ENCODE results near the gene BBS2.

The BBS2 gene

DNA sequence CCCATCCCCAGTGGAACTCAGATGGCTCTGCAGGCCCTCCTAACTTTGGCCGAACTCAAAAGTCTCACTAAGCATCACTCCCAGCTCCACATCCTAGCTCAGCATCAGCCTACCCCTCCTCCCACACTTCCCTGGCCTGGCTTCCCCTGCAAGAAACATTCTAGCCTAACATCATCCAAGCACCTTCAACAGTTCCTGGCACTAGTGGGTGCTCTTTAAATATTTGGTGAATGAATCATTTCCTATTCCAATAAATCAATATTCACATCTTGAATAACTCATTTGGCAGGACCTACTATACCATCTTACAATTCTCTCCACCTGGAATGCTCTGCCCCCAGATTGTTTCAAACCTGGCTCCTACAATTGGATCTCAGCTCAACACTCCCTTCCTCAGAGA lies 11.0 kb upstream of the BBS2 start:
- DNase-seq (ENCODE audit: low spot score) (no peak), ATAC-seq (ENCODE audit: low read depth) (peak; percentile 88)
- H3K27me3 ChIP-seq (ENCODE audit: insufficient read depth, poor library complexity, severe bottlenecking): no peaks in the 10 kb centered on the region
- peaks cover 9% of the 10 kb centered on the region for H3K4me1 ChIP-seq (ENCODE audit: insufficient read depth, poor library complexity, severe bottlenecking)
- TF ChIP-seq, protein P1, sequence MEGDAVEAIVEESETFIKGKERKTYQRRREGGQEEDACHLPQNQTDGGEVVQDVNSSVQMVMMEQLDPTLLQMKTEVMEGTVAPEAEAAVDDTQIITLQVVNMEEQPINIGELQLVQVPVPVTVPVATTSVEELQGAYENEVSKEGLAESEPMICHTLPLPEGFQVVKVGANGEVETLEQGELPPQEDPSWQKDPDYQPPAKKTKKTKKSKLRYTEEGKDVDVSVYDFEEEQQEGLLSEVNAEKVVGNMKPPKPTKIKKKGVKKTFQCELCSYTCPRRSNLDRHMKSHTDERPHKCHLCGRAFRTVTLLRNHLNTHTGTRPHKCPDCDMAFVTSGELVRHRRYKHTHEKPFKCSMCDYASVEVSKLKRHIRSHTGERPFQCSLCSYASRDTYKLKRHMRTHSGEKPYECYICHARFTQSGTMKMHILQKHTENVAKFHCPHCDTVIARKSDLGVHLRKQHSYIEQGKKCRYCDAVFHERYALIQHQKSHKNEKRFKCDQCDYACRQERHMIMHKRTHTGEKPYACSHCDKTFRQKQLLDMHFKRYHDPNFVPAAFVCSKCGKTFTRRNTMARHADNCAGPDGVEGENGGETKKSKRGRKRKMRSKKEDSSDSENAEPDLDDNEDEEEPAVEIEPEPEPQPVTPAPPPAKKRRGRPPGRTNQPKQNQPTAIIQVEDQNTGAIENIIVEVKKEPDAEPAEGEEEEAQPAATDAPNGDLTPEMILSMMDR (IDR thresholded peaks at IDR 0.05; ENCODE audit: poor library complexity, severe bottlenecking): peak; percentile 6
- H3K9me3 ChIP-seq (ENCODE audit: severe bottlenecking): no peaks in the 10 kb centered on the region
- H3K4me3 ChIP-seq (ENCODE audit: severe bottlenecking): no peak overlapping the region
- peak overlapping the region; percentile 42 for H3K27ac ChIP-seq (ENCODE audit: poor library complexity, severe bottlenecking)
- no peaks in the 10 kb centered on the region for H3K36me3 ChIP-seq (ENCODE audit: low read depth)

DNA sequence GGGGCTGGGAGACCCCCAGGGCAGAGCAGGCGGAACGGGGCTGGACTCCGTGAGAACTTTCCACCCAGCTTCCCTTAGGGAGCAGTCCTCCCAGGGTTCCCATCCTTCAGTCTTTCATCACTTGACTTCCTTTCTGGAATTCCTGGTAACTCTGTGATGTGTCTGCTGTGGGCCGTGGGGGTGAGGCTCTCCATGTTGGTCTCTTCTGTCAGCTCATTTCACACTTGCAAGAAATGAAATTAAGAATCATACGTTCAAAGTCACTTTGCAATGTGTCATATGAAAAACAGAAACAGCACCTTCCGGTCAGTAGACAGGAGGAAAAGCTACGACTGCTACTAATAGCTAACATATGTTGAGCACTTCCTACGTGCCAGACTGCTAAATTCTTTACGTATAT lies 5.4 kb upstream of the BBS2 start:
- H3K27me3 ChIP-seq (ENCODE audit: insufficient read depth, poor library complexity, severe bottlenecking): no peaks in the 10 kb centered on the region
- H3K36me3 ChIP-seq (ENCODE audit: low read depth): no peaks in the 10 kb centered on the region
- no peaks in the 10 kb centered on the region for H3K9me3 ChIP-seq (ENCODE audit: severe bottlenecking)
- TF ChIP-seq, protein P1 (IDR thresholded peaks at IDR 0.05; ENCODE audit: poor library complexity, severe bottlenecking): no peak
- no peak overlapping the region for H3K27ac ChIP-seq (ENCODE audit: poor library complexity, severe bottlenecking)
- H3K4me1 ChIP-seq (ENCODE audit: insufficient read depth, poor library complexity, severe bottlenecking): peaks cover 2% of the 10 kb centered on the region
- ATAC-seq (ENCODE audit: low read depth): no peak
- H3K4me3 ChIP-seq (ENCODE audit: severe bottlenecking): no peak overlapping the region
- no peak for DNase-seq (ENCODE audit: low spot score)

- DNase-seq (ENCODE audit: low spot score) (no peak), ATAC-seq (ENCODE audit: low read depth) (no peak; the same call in 1 of the 3 replicates)
These were observed 390 bp upstream of the BBS2 start for GRCh38 chr16:56520251-56520577.

GRCh38 chr16:56518425-56518824 lies 1.4 kb downstream of the BBS2 start:
- DNase-seq (ENCODE audit: low spot score) (no peak), ATAC-seq (ENCODE audit: low read depth) (no peak)
- Histone ChIP-seq H3K4me1 (ENCODE audit: insufficient read depth, poor library complexity, severe bottlenecking) (peaks cover 29% of the 10 kb centered on the region), H3K27me3 (ENCODE audit: insufficient read depth, poor library complexity, severe bottlenecking) (no peaks in the 10 kb centered on the region), H3K27ac (ENCODE audit: poor library complexity, severe bottlenecking) (no peak overlapping the region), H3K4me3 (ENCODE audit: severe bottlenecking) (no peak overlapping the region), H3K36me3 (ENCODE audit: low read depth) (peaks cover 8% of the 10 kb centered on the region), H3K9me3 (ENCODE audit: severe bottlenecking) (no peaks in the 10 kb centered on the region)
- TF ChIP-seq, protein P1 (IDR thresholded peaks at IDR 0.05; ENCODE audit: poor library complexity, severe bottlenecking): no peak

More at GRCh38 chr16:56520251-56520577, 390 bp upstream of the BBS2 start:
- Histone ChIP-seq H3K4me1 (ENCODE audit: insufficient read depth, poor library complexity, severe bottlenecking) (peaks cover 17% of the 10 kb centered on the region), H3K27me3 (ENCODE audit: insufficient read depth, poor library complexity, severe bottlenecking) (no peaks in the 10 kb centered on the region), H3K4me3 (ENCODE audit: severe bottlenecking) (peak overlapping the region; percentile 81), H3K36me3 (ENCODE audit: low read depth) (no peaks in the 10 kb centered on the region), H3K27ac (ENCODE audit: poor library complexity, severe bottlenecking) (peak overlapping the region; percentile 61), H3K9me3 (ENCODE audit: severe bottlenecking) (no peaks in the 10 kb centered on the region)
- TF ChIP-seq, protein P1 (IDR thresholded peaks at IDR 0.05; ENCODE audit: poor library complexity, severe bottlenecking): no peak

DNA sequence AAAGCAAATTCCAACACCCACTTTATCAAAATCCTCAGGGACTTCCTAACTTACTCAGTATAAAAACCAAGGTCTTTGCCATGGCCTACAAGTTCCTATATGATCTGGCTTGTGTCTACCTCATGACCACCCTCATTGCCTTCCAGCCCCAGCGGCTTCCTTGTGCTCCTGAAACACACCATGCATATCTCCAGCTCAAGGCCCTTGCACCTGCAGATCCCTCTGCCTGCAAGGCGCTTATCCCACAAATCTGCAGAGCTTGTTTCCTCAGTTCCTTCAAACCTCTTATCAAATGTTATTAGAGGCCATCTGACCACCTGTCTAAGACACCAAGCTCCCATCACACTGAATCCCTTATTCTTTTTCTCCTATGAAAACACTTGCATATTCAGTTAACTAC lies 2.6 kb downstream of the BBS2 start:
- TF ChIP-seq, protein P1 (IDR thresholded peaks at IDR 0.05; ENCODE audit: poor library complexity, severe bottlenecking): no peak
- ATAC-seq (ENCODE audit: low read depth) (no peak), DNase-seq (ENCODE audit: low spot score) (no peak)
- H3K9me3 ChIP-seq (ENCODE audit: severe bottlenecking): no peaks in the 10 kb centered on the region
- peaks cover 20% of the 10 kb centered on the region for H3K36me3 ChIP-seq (ENCODE audit: low read depth)
- H3K4me1 ChIP-seq (ENCODE audit: insufficient read depth, poor library complexity, severe bottlenecking): peaks cover 29% of the 10 kb centered on the region
- no peaks in the 10 kb centered on the region for H3K27me3 ChIP-seq (ENCODE audit: insufficient read depth, poor library complexity, severe bottlenecking)
- no peak overlapping the region for H3K27ac ChIP-seq (ENCODE audit: poor library complexity, severe bottlenecking)
- no peak overlapping the region for H3K4me3 ChIP-seq (ENCODE audit: severe bottlenecking)

All from RWPE2 (cell line).